ENCODE data around the gene ITIH2. TPM values are rescaled to one million over a fixed set of nuclear protein-coding genes. Genes with fewer than 3 reads are reported as not detected.

The ITIH2 gene
- total RNA-seq, 2 donors from 2014 or later, result not detected

DNA sequence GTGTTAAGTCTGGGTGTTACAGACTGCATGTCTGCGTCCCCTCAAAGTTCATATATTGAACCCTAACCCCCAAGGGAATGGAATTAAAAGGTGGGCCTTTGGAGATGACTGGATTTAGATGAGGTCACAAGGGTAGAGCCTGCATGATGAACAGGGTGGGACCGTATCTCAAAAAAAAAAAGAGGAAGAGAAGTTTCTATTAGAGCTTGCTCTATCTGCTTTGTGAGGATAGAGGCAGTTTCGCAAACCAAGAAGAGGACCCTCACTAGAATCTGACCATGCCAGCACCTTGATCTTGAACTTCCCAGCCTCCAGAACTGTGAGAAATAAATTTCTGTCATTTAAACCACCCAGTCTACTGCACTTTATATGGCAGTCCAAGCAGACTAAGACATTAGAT lies 83.3 kb downstream of the ITIH2 start:
- H3K27ac ChIP-seq, result no peak overlapping the region
- TF ChIP-seq, protein P1, sequence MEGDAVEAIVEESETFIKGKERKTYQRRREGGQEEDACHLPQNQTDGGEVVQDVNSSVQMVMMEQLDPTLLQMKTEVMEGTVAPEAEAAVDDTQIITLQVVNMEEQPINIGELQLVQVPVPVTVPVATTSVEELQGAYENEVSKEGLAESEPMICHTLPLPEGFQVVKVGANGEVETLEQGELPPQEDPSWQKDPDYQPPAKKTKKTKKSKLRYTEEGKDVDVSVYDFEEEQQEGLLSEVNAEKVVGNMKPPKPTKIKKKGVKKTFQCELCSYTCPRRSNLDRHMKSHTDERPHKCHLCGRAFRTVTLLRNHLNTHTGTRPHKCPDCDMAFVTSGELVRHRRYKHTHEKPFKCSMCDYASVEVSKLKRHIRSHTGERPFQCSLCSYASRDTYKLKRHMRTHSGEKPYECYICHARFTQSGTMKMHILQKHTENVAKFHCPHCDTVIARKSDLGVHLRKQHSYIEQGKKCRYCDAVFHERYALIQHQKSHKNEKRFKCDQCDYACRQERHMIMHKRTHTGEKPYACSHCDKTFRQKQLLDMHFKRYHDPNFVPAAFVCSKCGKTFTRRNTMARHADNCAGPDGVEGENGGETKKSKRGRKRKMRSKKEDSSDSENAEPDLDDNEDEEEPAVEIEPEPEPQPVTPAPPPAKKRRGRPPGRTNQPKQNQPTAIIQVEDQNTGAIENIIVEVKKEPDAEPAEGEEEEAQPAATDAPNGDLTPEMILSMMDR (IDR thresholded peaks at IDR 0.05), result no peak
- no peaks in the 10 kb centered on the region for H3K36me3 ChIP-seq
- H3K4me1 ChIP-seq (ENCODE audit: control insufficient read depth in 1 of 2, low read depth in 2 of 2), result peaks cover 24 to 38% of the 10 kb centered on the region in 2 donors
- H3K27me3 ChIP-seq (replicated peaks; ENCODE audit: insufficient read depth), result no peaks in the 10 kb centered on the region
- peak overlapping the region; percentile 86 for H3K4me3 ChIP-seq
- ATAC-seq (ENCODE audit: insufficient number of reproducible peaks, low FRiP score, low read depth) (no peak), DNase-seq (ENCODE audit: low spot score) (no peak)
- H3K9me3 ChIP-seq, result no peaks in the 10 kb centered on the region

DNA sequence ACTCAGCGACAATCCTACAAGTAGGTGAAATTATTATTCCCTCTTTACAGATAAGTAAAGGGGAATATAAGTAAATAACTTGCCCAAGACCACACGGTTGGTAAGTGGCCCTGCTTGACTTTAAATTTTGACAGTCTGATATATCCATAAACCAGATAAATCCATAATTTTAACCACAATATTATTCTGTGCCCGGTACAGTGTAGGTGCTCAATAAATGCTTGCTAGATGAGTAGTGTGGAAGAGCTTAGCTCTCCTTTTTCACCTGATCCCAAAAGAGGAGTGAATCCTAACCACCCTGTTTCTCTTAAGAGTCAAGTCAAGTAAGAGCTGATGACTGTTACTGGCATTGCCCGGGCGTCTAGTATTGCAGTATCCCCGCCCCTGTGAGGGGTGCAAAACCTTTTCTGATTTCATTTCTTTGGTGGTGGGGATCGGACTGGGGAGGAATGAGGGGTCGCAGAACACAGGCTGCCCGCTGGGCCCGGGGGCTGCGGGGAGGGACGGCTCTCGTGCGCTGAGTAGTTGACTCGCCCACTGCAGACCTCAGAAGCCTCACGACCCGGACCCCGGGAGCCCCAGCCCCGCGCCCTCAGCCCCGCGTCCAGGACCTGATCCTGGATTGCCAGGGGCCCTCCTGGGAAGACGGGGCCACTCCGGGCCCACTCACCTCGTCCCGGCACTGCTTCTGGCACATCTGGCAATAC lies 84.2 kb downstream of the ITIH2 start:
- TF ChIP-seq, protein P1 (IDR thresholded peaks at IDR 0.05), result no peak
- no peaks in the 10 kb centered on the region for H3K36me3 ChIP-seq
- H3K9me3 ChIP-seq, result no peaks in the 10 kb centered on the region
- peak overlapping the region; percentile 86 for H3K4me3 ChIP-seq
- H3K27me3 ChIP-seq (replicated peaks; ENCODE audit: insufficient read depth), result no peaks in the 10 kb centered on the region
- ATAC-seq (ENCODE audit: insufficient number of reproducible peaks, low FRiP score, low read depth), result no peak
- DNase-seq (ENCODE audit: low spot score), result no peak
- peak overlapping the region; percentile 51 to 60 for H3K27ac ChIP-seq
- peaks cover 24 to 38% of the 10 kb centered on the region in 2 donors for H3K4me1 ChIP-seq (ENCODE audit: control insufficient read depth in 1 of 2, low read depth in 2 of 2)

DNA sequence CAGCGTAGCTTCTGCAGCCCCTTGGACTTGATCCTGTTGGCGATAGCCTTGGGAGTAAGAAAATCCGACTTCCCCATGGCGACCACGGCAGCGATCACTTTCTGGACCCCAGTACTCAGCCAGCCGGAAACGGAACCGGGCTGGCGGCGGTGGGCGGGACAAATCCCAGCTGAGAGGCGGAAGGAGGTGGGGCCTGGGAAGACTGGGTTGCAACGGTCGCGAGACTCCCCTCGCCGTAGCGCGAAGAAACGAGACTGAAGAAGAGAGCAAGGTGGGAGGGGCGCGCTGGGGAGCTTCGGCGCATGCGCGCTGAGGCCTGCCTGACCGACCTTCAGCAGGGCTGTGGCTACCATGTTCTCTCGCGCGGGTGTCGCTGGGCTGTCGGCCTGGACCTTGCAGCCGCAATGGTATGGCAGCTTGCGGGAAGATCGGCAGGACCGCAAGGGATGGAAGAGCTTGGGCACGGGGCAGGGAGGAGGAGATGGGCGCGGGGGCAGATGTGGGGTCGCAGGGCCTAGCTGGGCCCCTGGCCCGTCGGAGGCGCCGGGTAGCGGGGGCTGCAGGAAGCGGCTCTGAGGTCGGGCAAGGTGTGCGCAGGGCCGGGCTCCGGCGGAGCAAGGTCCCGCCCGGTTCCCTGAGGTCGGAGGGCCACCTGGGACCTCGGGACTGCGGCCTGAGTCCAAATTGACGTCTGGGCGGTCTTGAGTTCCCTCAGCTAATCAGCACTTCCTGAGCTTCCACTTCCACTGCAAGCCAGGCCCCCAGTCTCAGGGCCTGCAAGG lies 84.9 kb downstream of the ITIH2 start, which contains the start of the genes ATP5F1C and KIN:
Gene ATP5F1C, plus strand, starts transcription at position 321 of the 782 bp plus-strand sequence. Its CDS starts 31 bp downstream, at position 352.
Gene KIN, minus strand, starts transcription at position 137 of the 782 bp plus-strand sequence. Its CDS starts 60 bp downstream, at position 77.
- ATAC-seq (ENCODE audit: insufficient number of reproducible peaks, low FRiP score, low read depth) (peak; percentile 99), DNase-seq (ENCODE audit: low spot score) (peak; percentile 94)
- H3K27ac ChIP-seq, result peak within 1 kb of the TSS; percentile 55 to 60
- H3K4me3 ChIP-seq, result peak within 1 kb of the TSS; percentile 86
- H3K27me3 ChIP-seq (replicated peaks; ENCODE audit: insufficient read depth), result no peaks in the 10 kb centered on the region
- H3K36me3 ChIP-seq, result no peaks in the 10 kb centered on the region
- peaks cover 26 to 42% of the 10 kb centered on the region in 2 donors for H3K4me1 ChIP-seq (ENCODE audit: control insufficient read depth in 1 of 2, low read depth in 2 of 2)
- TF ChIP-seq, protein P1 (IDR thresholded peaks at IDR 0.05), result no peak
- H3K9me3 ChIP-seq, result no peaks in the 10 kb centered on the region

DNA sequence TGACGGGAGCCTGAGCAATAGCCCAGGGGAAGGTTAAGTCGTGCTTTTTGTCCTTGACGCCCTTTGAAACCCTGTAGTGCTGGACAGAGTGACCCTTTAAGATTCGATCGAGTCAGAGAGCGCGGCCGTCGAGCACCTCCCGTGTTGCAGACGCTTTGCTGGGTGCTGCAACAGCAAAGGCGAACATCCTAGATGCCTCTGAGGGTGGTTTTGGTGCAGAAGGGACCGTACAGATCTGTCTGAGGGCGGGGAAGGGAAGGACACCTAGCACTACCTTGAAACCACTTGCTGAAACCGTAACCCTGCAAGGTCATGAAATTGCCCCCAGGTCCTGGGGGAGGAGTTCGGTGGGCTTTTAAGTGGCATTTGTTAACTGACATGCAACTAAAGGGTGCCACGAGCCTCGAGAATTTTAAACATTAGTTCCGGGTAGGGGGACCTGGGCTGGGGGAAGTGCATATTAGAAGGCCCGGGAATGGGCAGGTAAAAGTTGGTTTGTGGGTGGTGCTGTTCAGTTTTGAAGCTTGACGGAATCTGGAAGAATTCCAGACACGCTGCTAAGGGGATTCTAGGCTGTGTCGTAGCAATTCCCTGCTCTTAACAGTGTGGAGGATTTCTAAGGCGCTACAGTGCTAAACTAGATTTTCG lies 85.6 kb downstream of the ITIH2 start:
- no peak for DNase-seq (ENCODE audit: low spot score)
- Histone ChIP-seq H3K27ac (peak overlapping the region; percentile 53 to 55), H3K4me1 (ENCODE audit: control insufficient read depth in 1 of 2, low read depth in 2 of 2) (peaks cover 27 to 44% of the 10 kb centered on the region in 2 donors), H3K27me3 (replicated peaks; ENCODE audit: insufficient read depth) (no peaks in the 10 kb centered on the region), H3K36me3 (no peaks in the 10 kb centered on the region), H3K4me3 (peak overlapping the region; percentile 86), H3K9me3 (no peaks in the 10 kb centered on the region)
- TF ChIP-seq, protein P1 (IDR thresholded peaks at IDR 0.05), result no peak
- ATAC-seq (ENCODE audit: insufficient number of reproducible peaks, low FRiP score, low read depth), result no peak

DNA sequence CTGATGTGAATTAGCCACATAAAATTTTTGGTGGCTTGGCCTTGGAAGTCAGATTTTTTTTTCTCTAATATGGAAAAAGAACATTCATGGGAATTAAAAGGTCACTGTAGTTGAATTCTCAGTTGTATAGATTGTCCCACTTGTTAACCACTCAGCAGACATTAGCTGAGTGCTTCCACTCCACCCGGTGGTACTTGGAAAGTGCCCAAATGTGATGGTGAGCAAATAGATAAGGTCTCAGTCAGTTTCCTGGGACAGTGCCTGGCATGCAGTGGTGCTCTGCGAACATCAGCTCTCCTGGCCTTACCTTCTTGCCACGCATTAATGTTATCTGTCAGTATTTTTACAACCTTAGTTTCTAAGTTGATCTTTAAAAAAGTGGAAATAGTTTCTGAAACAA lies 86.3 kb downstream of the ITIH2 start:
- no peak for DNase-seq (ENCODE audit: low spot score)
- no peak for ATAC-seq (ENCODE audit: insufficient number of reproducible peaks, low FRiP score, low read depth)
- Histone ChIP-seq H3K9me3 (no peaks in the 10 kb centered on the region), H3K4me1 (ENCODE audit: control insufficient read depth in 1 of 2, low read depth in 2 of 2) (peaks cover 31 to 44% of the 10 kb centered on the region in 2 donors), H3K36me3 (no peaks in the 10 kb centered on the region), H3K27me3 (replicated peaks; ENCODE audit: insufficient read depth) (no peaks in the 10 kb centered on the region), H3K4me3 (peak overlapping the region; percentile 86), H3K27ac (no peak overlapping the region)
- TF ChIP-seq, protein P1 (IDR thresholded peaks at IDR 0.05), result no peak
